NCI-H345 treated with DMSO at 0.1 percent for 48 hours (cell line): Measurements from ENCODE around the gene PLG.
"Not testable (repeated sequence)": the region's sequence is repeated elsewhere in the genome, so short reads cannot be mapped to it uniquely, and the experiment has no call there.

Source experiments
- DNase-seq: peaks from one replicate; lab custom pipeline; 2025; ENCODE audit not compliant: unreplicated experiment; lab: John Stamatoyannopoulos, UW

PLG gene

GRCh38 chr6:160701918-160702680, at the start of gene PLG:
Gene PLG, plus strand, starts transcription at chr6:160702244. Its CDS starts 61 bp downstream, at chr6:160702305.
- DNase-seq = not testable (repeated sequence)

GRCh38 chr6:160659562-160659961, 42.5 kb upstream of the PLG start:
- DNase-seq = no peak

GRCh38 chr6:160661216-160661615, 40.8 kb upstream of the PLG start:
- no peak for DNase-seq

- DNase-seq = no peak
These were observed 39.6 kb upstream of the PLG start for GRCh38 chr6:160662429-160662828.

- DNase-seq = no peak
These were observed 39.2 kb upstream of the PLG start for GRCh38 chr6:160662842-160663241.

- not testable (repeated sequence) for DNase-seq
These were observed 37.8 kb upstream of the PLG start, which contains the start of gene LPA for GRCh38 chr6:160664198-160664597. Gene LPA, minus strand, starts transcription at chr6:160664275. Its CDS starts 61 bp downstream, at chr6:160664214.

- no peak for DNase-seq
These were observed 34.2 kb upstream of the PLG start for GRCh38 chr6:160667639-160668481.

GRCh38 chr6:160668589-160668988, 33.5 kb upstream of the PLG start:
- DNase-seq = no peak

- DNase-seq = not testable (repeated sequence)
These were observed 25.6 kb upstream of the PLG start for GRCh38 chr6:160676418-160676817.

GRCh38 chr6:160678230-160678629, 23.8 kb upstream of the PLG start:
- DNase-seq = no peak

- no peak for DNase-seq
These were observed 23.2 kb upstream of the PLG start for GRCh38 chr6:160678744-160679401.

- no peak for DNase-seq
These were observed 22.7 kb upstream of the PLG start for GRCh38 chr6:160679402-160679769.

GRCh38 chr6:160685101-160685761, 16.8 kb upstream of the PLG start:
- DNase-seq = not testable (repeated sequence)

GRCh38 chr6:160685762-160686450, 16.1 kb upstream of the PLG start:
- no peak for DNase-seq

GRCh38 chr6:160690458-160690857, 11.6 kb upstream of the PLG start:
- DNase-seq = no peak

GRCh38 chr6:160691617-160692016, 10.4 kb upstream of the PLG start:
- DNase-seq = no peak

GRCh38 chr6:160692369-160692959, 9.6 kb upstream of the PLG start:
- DNase-seq = no peak

- DNase-seq = not testable (repeated sequence)
These were observed 7.0 kb upstream of the PLG start for GRCh38 chr6:160695025-160695424.

GRCh38 chr6:160695622-160696021, 6.4 kb upstream of the PLG start:
- not testable (repeated sequence) for DNase-seq

- not testable (repeated sequence) for DNase-seq
These were observed 5.2 kb upstream of the PLG start for GRCh38 chr6:160696884-160697283.
